HepG2 (cell line): Measurements from ENCODE around the gene TEX261. TPM values are rescaled to one million over a fixed set of nuclear protein-coding genes. Genes with fewer than 3 reads are reported as not detected.

Experiments
- ATAC-seq: fragments of 200-7000 bp; cut with Tn5 transposase; 3 replicates; pipeline ENCODE4 v1.9.1; 2020; ENCODE audit warnings: mild to moderate bottlenecking, moderate library complexity
- BruUV-seq: library from RNA; stranded (reverse); fragments of 400-500 nt; replicated peaks from 2 replicates; lab custom pipeline; 2021; lab: Mats Ljungman, UMichigan
- CTCF ChIA-PET: fragments of 300-600 bp; formaldehyde crosslinking; extraction: SDS; loops from one replicate; lab custom pipeline; 2021; ENCODE audit warnings: low total read pairs, inconsistent platforms, low intra/inter-chr PET ratio; lab: Yijun Ruan, JAX
- POLR2A ChIA-PET: fragments of 350-600 bp; sonication (Branson Sonifier 250); formaldehyde crosslinking; loops from one replicate; lab custom pipeline; 2020; ENCODE audit warnings: antibody characterized with exemption, inconsistent platforms; lab: Yijun Ruan, JAX
- DNase-seq: peaks from one replicate; pipeline ENCODE4 v3.0.0-alpha.2; 2015; ENCODE audit warnings: low spot score
- FAIRE-seq: peaks from 3 replicates; lab custom pipeline; 2011; peaks lifted over from hg19 to GRCh38; lab: Jason Lieb, UNC
- H2AFZ ChIP-seq: one replicate; pipeline ENCODE4 v1.6.1; 2011; ENCODE audit warnings: low read length, inconsistent platforms
- H3K27ac ChIP-seq: fragments of 300-600 bp; 3 replicates; pipeline ENCODE4 v1.8.0; 2011; ENCODE audit warnings: mixed run types, mild to moderate bottlenecking, mixed read lengths, low read length, inconsistent platforms; ENCODE audit not compliant: insufficient read depth; ENCODE audit errors: extremely low read length
- H3K27me3 ChIP-seq, 2 experiments: fragments of 200-600 bp in 1 of 2; 2 replicates in 1 of 2; 3 replicates in 1 of 2; pipeline versions ENCODE4 v1.6.0 to v1.8.0; 2011; ENCODE audit warnings: low read length in 2 of 2, mild to moderate bottlenecking in 2 of 2, moderate library complexity in 2 of 2, inconsistent platforms in 1 of 2; ENCODE audit not compliant: insufficient read depth in 2 of 2, control insufficient read depth in 1 of 2
- H3K36me3 ChIP-seq, 2 experiments: fragments of 200-600 bp in 1 of 2; replicated peaks in 1 of 2; 2 replicates in 1 of 2; 3 replicates in 1 of 2; pipeline versions ENCODE4 v1.5.1 to v1.8.0; 2011; ENCODE audit warnings: low read length in 2 of 2, inconsistent platforms in 1 of 2; ENCODE audit not compliant: insufficient read depth in 2 of 2, control insufficient read depth in 1 of 2
- H3K4me1 ChIP-seq: 2 replicates; pipeline ENCODE4 v1.5.1; 2012; ENCODE audit warnings: low read length, inconsistent platforms; ENCODE audit not compliant: insufficient read depth
- H3K4me2 ChIP-seq: 2 replicates; pipeline ENCODE4 v1.6.0; 2011; ENCODE audit warnings: low read depth, low read length, inconsistent platforms
- H3K4me3 ChIP-seq, 3 experiments: fragments of 200-600 bp in 1 of 3; sonication (generic), shearing (Covaris generic) in 1 of 3; replicated peaks in 1 of 3; 2 replicates each; pipeline ENCODE4 v1.5.1; 2011 to 2016; ENCODE audit warnings: low read length in 3 of 3, inconsistent platforms in 2 of 3, low read depth in 2 of 3, mild to moderate bottlenecking in 2 of 3, control low read depth in 1 of 3, mixed read lengths in 1 of 3; ENCODE audit not compliant: insufficient read depth in 1 of 3
- H3K79me2 ChIP-seq: one replicate; pipeline ENCODE4 v1.6.1; 2011; ENCODE audit warnings: low read length, inconsistent platforms; ENCODE audit not compliant: insufficient read depth
- H3K9ac ChIP-seq: 2 replicates; pipeline ENCODE4 v1.6.0; 2011; ENCODE audit warnings: mild to moderate bottlenecking, low read depth, low read length, inconsistent platforms; ENCODE audit not compliant: insufficient read depth
- H3K9me3 ChIP-seq: 2 replicates; pipeline ENCODE4 v1.5.1; 2012; ENCODE audit warnings: mild to moderate bottlenecking, low read length
- H4K20me1 ChIP-seq: 2 replicates; pipeline ENCODE4 v1.6.0; 2011; ENCODE audit warnings: inconsistent platforms, mild to moderate bottlenecking, low read length, moderate library complexity; ENCODE audit not compliant: insufficient read depth
- JUN ChIP-seq: sonication (generic); formaldehyde crosslinking; IDR thresholded peaks from 2 replicates; pipeline ENCODE4 v1.4.0; 2020; ENCODE audit warnings: mild to moderate bottlenecking, missing genetic modification reagents
- KMT2A ChIP-seq: sonication (generic); formaldehyde crosslinking; IDR thresholded peaks from 2 replicates; pipeline ENCODE4 v1.4.0; 2020; ENCODE audit warnings: missing genetic modification reagents
- NR0B2 ChIP-seq: sonication (generic); formaldehyde crosslinking; IDR thresholded peaks from 2 replicates; pipeline ENCODE4 v1.4.0; 2020; ENCODE audit warnings: mild to moderate bottlenecking, missing genetic modification reagents
- NR2C2 ChIP-seq: sonication (generic); formaldehyde crosslinking; IDR thresholded peaks from 2 replicates; pipeline ENCODE4 v1.4.0; 2020; ENCODE audit warnings: missing genetic modification reagents, mild to moderate bottlenecking, moderate library complexity, borderline replicate concordance
- REST ChIP-seq, 2 experiments: IDR thresholded peaks; 2 replicates each; pipeline ENCODE4 v1.6.1; 2011 to 2012; ENCODE audit warnings: low read length in 2 of 2, borderline replicate concordance in 1 of 2, low read depth in 1 of 2, mild to moderate bottlenecking in 1 of 2, moderate library complexity in 1 of 2
- TOE1 ChIP-seq: sonication (generic); formaldehyde crosslinking; IDR thresholded peaks from 2 replicates; pipeline ENCODE4 v1.4.0; 2020; ENCODE audit warnings: mild to moderate bottlenecking, missing genetic modification reagents
- ZFP1 ChIP-seq: IDR thresholded peaks from 2 replicates; pipeline ENCODE4 v1.6.1; 2016
- ZNF33B ChIP-seq: sonication (generic); formaldehyde crosslinking; IDR thresholded peaks from 2 replicates; pipeline ENCODE4 v1.5.1; 2020; ENCODE audit warnings: mild to moderate bottlenecking, missing genetic modification reagents
- ZNF674 ChIP-seq: sonication (generic); formaldehyde crosslinking; IDR thresholded peaks from 2 replicates; pipeline ENCODE4 v1.5.0; 2020; ENCODE audit warnings: low read depth, mild to moderate bottlenecking, missing genetic modification reagents
- ZSCAN20 ChIP-seq: sonication (generic); formaldehyde crosslinking; IDR thresholded peaks from 2 replicates; pipeline ENCODE4 v1.4.0; 2020; ENCODE audit warnings: missing genetic modification reagents, mild to moderate bottlenecking, borderline replicate concordance
- ZSCAN25 ChIP-seq: sonication (generic); formaldehyde crosslinking; IDR thresholded peaks from 2 replicates; pipeline ENCODE4 v1.8.0; 2022; ENCODE audit warnings: mild to moderate bottlenecking, missing genetic modification reagents
- ZSCAN9 ChIP-seq: IDR thresholded peaks from 2 replicates; pipeline ENCODE4 v1.6.1; 2016; ENCODE audit warnings: borderline replicate concordance
- WGBS: methylation state at CpG from one replicate; pipeline ENCODE4 v1.1.6; 2017; ENCODE audit warnings: low lambda C conversion rate; 5-methylcytosine and 5-hydroxymethylcytosine counted together
- in situ Hi-C: cut with HindIII; loops from 2 replicates; pipeline ENCODE4 v1.10.0; 2017; ENCODE audit warnings: low pct_unique_long_range_greater_than_20kb; ENCODE audit not compliant: extremely low pct_ligation_motif_present
- intact Hi-C: fragments of 100-400 bp; cut with micrococcal nuclease; formaldehyde crosslinking; loops from one replicate; pipeline ENCODE4 v1.10.0; 2022; ENCODE audit not compliant: unreplicated experiment
- polyA plus RNA-seq, 8 experiments: library from polyadenylated mRNA; depleted of rRNA in 3 of 8; stranded (reverse) in 7 of 8; unstranded in 1 of 8; fragments of >200 nt; fragmentation: Illumina TruSeq in 4 of 8; extraction: Trizol in 4 of 8; gene quantifications; 2 replicates each; pipeline versions ENCODE4 v1.2.1 to v1.2.3, GENCODE V29; 2011 to 2016; ENCODE audit warnings: low read depth in 4 of 8, missing spikeins in 1 of 8, mixed read lengths in 1 of 8; ENCODE audit not compliant: insufficient read depth in 1 of 8
- total RNA-seq, 5 experiments: library from RNA; depleted of rRNA; stranded (reverse); fragments of >200 nt; fragmentation: Illumina TruSeq; extraction: Trizol; gene quantifications; 2 replicates each; pipeline ENCODE4 v1.2.3, GENCODE V29; 2016; ENCODE audit warnings: low read depth in 1 of 5

Gene TEX261
- total and polyA plus RNA-seq, 2 of the 13 experiments (the other 11 are each of a cell fraction or from before 2014, with no cell fraction given): 43.8 to 78.7 TPM

GRCh38 chr2:70964133-70964532 is 30.5 kb downstream of the TEX261 start:
- no peak for DNase-seq
- no peak overlapping the region for H3K9ac ChIP-seq
- no peak overlapping the region for H2AFZ ChIP-seq
- no TSS peak for BruUV-seq
- TF ChIP-seq ZSCAN20 (no peak), KMT2A (CRISPR knock-in tag) (no peak), ZSCAN25 (CRISPR knock-in tag) (no peak), ZSCAN9 (CRISPR knock-in tag) (no peak), NR0B2 (CRISPR knock-in tag) (no peak), NR2C2 (CRISPR knock-in tag) (no peak), REST (IDR thresholded peaks at IDR 0.05; ENCODE audit: borderline replicate concordance in 1 of 2, low read depth in 1 of 2, low read length in 2 of 2) (no peak), JUN (CRISPR knock-in tag) (no peak), ZFP1 (CRISPR knock-in tag) (no peak), ZNF33B (CRISPR knock-in tag) (no peak), TOE1 (no peak), ZNF674 (CRISPR knock-in tag) (no peak)
- no peaks in the 10 kb centered on the region for H4K20me1 ChIP-seq
- 63% methylated on average over 4 of the region's 4 CpGs for WGBS
- in situ Hi-C loops: no loop called here
- H3K79me2 ChIP-seq: no peaks in the 10 kb centered on the region
- intact Hi-C loops: no loop called here
- ChIA-PET CTCF (interaction anchor here (1.2 to 2.9 kb wide), 3 partner anchors 13 to 37 kb away, joined by 8 to 34 read pairs (median 9); partner anchors contain the start of genes ANKRD53 and TEX261), POLR2A (no interaction called here)
- H3K4me3 ChIP-seq: no peak overlapping the region
- no peak overlapping the region for H3K27ac ChIP-seq
- peaks cover 0 to under 1% of the 10 kb centered on the region in 2 experiments; a peak in 2 of 5 replicates for H3K27me3 ChIP-seq
- no peaks in the 10 kb centered on the region for H3K36me3 ChIP-seq
- no peak for ATAC-seq
- H3K9me3 ChIP-seq: no peaks in the 10 kb centered on the region
- FAIRE-seq: no peak
- no peak overlapping the region for H3K4me2 ChIP-seq
- H3K4me1 ChIP-seq: 0 out of 2 replicates have a peak, but pooled peaks cover 5% of the 10 kb centered on the region
